HG03175 (cell line): ENCODE results near the gene CLEC2D.
A peak's percentile ranks its signal among the peaks of the same experiment; 100 is the strongest.
"Not testable (repeated sequence)": the region's sequence is repeated elsewhere in the genome, so short reads cannot be mapped to it uniquely, and the experiment has no call there.

Source experiments
- ATAC-seq: cut with Tn5 transposase; IDR thresholded peaks from one replicate; pipeline ENCODE4 v1.9.1; 2021; ENCODE audit warnings: mild to moderate bottlenecking, moderate library complexity; ENCODE audit not compliant: unreplicated experiment

Gene CLEC2D

GRCh38 chr12:9669534-9669933 is at the start of gene CLEC2D:
TSS of gene CLEC2D (plus strand) at chr12:9669713. CDS start at chr12:9669735, 22 bp downstream.
- ATAC-seq, result peak; percentile 33

GRCh38 chr12:9625019-9625418 is 44.5 kb upstream of the CLEC2D start:
- ATAC-seq, result no peak

- no peak for ATAC-seq
These were observed 43.2 kb upstream of the CLEC2D start for GRCh38 chr12:9626291-9626690.

- no peak for ATAC-seq
These were observed 42.7 kb upstream of the CLEC2D start for GRCh38 chr12:9626821-9627220.

GRCh38 chr12:9632766-9633165 is 36.7 kb upstream of the CLEC2D start:
- no peak for ATAC-seq

- no peak for ATAC-seq
These were observed 35.2 kb upstream of the CLEC2D start for GRCh38 chr12:9634177-9634803.

- no peak for ATAC-seq
These were observed 34.4 kb upstream of the CLEC2D start for GRCh38 chr12:9634969-9635754.

GRCh38 chr12:9636150-9636850 is 33.2 kb upstream of the CLEC2D start:
- no peak for ATAC-seq

- no peak for ATAC-seq
These were observed 32.7 kb upstream of the CLEC2D start for GRCh38 chr12:9636851-9637206.

GRCh38 chr12:9640024-9640423 is 29.5 kb upstream of the CLEC2D start:
- ATAC-seq, result no peak

- ATAC-seq, result no peak
These were observed 26.8 kb upstream of the CLEC2D start for GRCh38 chr12:9642606-9643265.

GRCh38 chr12:9643266-9643660 is 26.2 kb upstream of the CLEC2D start:
- no peak for ATAC-seq

GRCh38 chr12:9644985-9645551 is 24.4 kb upstream of the CLEC2D start:
- not testable (repeated sequence) for ATAC-seq

- peak; percentile 1 for ATAC-seq
These were observed 22.4 kb upstream of the CLEC2D start for GRCh38 chr12:9646794-9647781.

- peak; percentile 76 for ATAC-seq
These were observed 21.4 kb upstream of the CLEC2D start for GRCh38 chr12:9647825-9648700.

GRCh38 chr12:9648701-9649531 is 20.6 kb upstream of the CLEC2D start:
- ATAC-seq, result no peak

- no peak for ATAC-seq
These were observed 20.0 kb upstream of the CLEC2D start for GRCh38 chr12:9649532-9649940.

- ATAC-seq, result no peak
These were observed 19.3 kb upstream of the CLEC2D start for GRCh38 chr12:9650151-9650576.
